DOHH2 (cell line): ENCODE results near the gene COPE.

Experiments
- CTCF ChIP-seq: fragments of 200-600 bp; sonication (generic); IDR thresholded peaks from one replicate; pipeline ENCODE4 v1.5.1; 2014; ENCODE audit warnings: antibody characterized with exemption, mild to moderate bottlenecking, low read depth, low read length; ENCODE audit not compliant: poor library complexity, severe bottlenecking
- EZH2phosphoT487 ChIP-seq: fragments of 200-600 bp; sonication (generic); IDR thresholded peaks from 2 replicates; pipeline ENCODE4 v1.6.1; 2017; ENCODE audit warnings: borderline replicate concordance, mild to moderate bottlenecking, antibody characterized with exemption, low read length, moderate library complexity, mixed read lengths

DNA sequence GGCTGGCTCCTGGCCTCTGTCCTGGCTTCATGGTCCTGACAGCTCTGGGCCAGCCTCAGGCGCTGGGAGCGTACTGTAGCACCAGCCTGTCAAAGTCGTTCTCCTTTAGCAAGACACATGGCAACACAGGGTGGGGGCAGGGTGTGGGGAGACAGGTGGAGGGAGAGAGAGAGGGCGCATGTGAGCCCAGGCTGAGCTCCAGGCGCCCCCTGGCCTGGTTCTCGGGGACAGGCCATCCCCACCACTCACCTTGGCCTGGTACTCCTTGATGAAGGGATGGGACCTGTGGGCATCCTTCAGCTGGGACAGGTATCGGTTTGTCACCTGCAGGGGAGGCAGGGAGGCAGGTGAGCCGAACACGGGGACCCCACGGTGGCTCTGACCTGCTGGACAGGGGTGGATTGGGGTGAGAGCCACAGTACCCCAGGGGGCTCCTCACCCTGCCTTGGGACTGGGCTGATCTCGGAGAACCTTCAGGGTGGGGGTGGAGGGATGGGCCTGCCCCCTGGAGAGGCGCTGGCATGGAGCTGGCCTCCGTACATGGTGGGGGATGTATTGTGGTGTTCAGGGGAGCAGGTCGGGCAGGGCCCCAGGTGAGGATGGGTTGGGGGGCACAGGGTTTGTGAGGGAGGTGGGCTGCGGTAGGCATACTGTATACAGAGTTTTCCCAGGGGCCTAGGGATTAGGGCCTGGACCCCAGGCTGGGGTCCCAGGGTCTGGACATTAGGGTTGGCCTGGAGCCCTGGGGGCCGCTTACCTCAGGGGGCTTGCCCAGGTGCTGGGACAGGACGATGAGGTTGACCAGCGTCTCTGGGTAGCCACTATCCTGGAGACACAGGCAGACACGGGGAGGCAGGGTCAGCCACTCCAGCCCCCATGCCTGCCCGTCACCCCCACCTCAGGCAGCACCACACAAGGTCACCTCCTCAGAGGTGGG, 19.3 kb downstream of the COPE start:
- TF ChIP-seq CTCF, result no peak
- TF ChIP-seq EZH2phosphoT487, result no peak
